ENCODE measurements around the gene MACROD2. TPM values are rescaled to one million over a fixed set of nuclear protein-coding genes. Genes with fewer than 3 reads are reported as not detected.

The MACROD2 gene
- total RNA-seq, 1 donor from 2014 or later = 78.2 TPM

DNA sequence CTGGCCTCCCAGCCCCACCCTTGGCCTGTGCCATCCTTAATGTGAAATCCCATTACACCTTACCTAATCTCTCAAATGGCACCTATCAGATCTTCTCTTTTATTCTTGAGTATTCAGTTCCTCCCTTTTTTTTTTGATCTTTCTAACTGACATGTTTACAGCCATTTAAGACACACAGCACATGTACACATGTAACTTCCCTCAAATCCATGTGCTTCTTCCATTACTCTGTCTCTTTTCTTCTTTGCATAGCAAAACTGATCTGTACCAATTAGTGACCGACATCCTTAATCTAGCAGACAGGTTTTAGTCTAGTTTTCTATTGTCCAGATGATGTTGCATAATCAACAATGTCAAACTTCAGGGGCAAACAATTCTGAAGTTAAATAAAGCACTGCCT, 755.9 kb downstream of the MACROD2 start:
- intact Hi-C loops (cut with DNase I) = loop anchor here (10.0 kb wide), 1 partner anchor 744 kb away; no protein-coding TSS in a partner anchor
- Histone ChIP-seq H3K27me3 (no peaks in the 10 kb centered on the region), H3K4me1 (no peaks in the 10 kb centered on the region), H3K36me3 (no peaks in the 10 kb centered on the region), H3K4me3 (no peak overlapping the region), H3K9me3 (no peaks in the 10 kb centered on the region), H3K27ac (no peak overlapping the region)
- ATAC-seq (no peak), DNase-seq (no peak)
- no peak for TF ChIP-seq CTCF (IDR thresholded peaks at IDR 0.05)

DNA sequence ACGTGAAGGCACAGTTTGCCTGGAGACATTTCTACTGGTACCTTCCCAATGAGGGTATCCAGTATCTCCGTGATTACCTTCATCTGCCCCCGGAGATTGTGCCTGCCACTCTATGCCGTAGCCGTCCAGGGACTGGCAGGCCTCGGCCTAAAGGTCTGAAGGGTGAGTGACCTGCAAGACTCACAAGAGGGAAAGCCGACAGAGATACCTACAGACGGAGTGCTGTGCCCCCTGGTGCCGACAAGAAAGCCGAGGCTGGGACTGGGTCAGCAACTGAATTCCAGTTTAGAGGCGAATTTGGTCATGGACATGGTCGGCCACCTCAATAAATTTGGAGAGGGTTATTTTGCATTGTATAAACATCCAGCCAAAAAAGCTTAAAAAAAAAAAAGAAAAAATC, 762.4 kb downstream of the MACROD2 start:
- TF ChIP-seq CTCF (IDR thresholded peaks at IDR 0.05) = no peak
- no peak for ATAC-seq
- intact Hi-C loops (cut with DNase I) = loop anchor here (10.0 kb wide), 1 partner anchor 737 kb away; no protein-coding TSS in a partner anchor

GRCh38 chr20:14758356-14758755, 763.0 kb downstream of the MACROD2 start:
- ATAC-seq (no peak), DNase-seq (no peak)
- Histone ChIP-seq H3K27me3 (no peaks in the 10 kb centered on the region), H3K4me3 (no peak overlapping the region), H3K36me3 (no peaks in the 10 kb centered on the region), H3K4me1 (no peaks in the 10 kb centered on the region), H3K27ac (no peak overlapping the region), H3K9me3 (no peaks in the 10 kb centered on the region)
- intact Hi-C loops (cut with DNase I) = loop anchor here (10.0 kb wide), 1 partner anchor 736 kb away; no protein-coding TSS in a partner anchor
- no peak for TF ChIP-seq CTCF (IDR thresholded peaks at IDR 0.05)

More for the DNA sequence above, 762.4 kb downstream of the MACROD2 start:
- no peaks in the 10 kb centered on the region for H3K27me3 ChIP-seq
- H3K27ac ChIP-seq = no peak overlapping the region
- no peaks in the 10 kb centered on the region for H3K36me3 ChIP-seq
- no peak overlapping the region for H3K4me3 ChIP-seq
- no peak for DNase-seq
- no peaks in the 10 kb centered on the region for H3K4me1 ChIP-seq
- H3K9me3 ChIP-seq = no peaks in the 10 kb centered on the region

DNA sequence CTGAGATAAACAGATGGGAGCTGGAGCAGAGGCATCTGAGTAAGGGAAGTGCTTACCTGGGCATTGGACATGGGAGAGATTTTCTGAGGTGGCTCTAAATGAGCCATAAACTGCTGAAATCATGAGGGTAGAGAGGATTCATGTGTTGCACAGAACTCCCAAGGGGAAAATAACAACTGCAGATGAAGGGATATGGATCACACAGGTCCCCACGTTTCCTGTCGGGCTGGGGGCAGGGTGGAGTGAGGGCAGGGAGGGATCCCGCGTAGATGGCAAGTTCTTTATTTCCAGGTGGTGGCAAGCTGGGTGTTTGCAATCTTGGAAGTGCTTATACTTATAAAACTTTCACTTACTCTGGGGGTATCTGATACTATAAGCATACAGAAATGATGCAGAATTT, 764.7 kb downstream of the MACROD2 start:
- intact Hi-C loops (cut with DNase I) = loop anchor here (10.0 kb wide), 1 partner anchor 735 kb away; no protein-coding TSS in a partner anchor
- Histone ChIP-seq H3K4me3 (no peak overlapping the region), H3K27me3 (no peaks in the 10 kb centered on the region), H3K36me3 (no peaks in the 10 kb centered on the region), H3K4me1 (no peaks in the 10 kb centered on the region), H3K9me3 (no peaks in the 10 kb centered on the region), H3K27ac (no peak overlapping the region)
- TF ChIP-seq CTCF (IDR thresholded peaks at IDR 0.05) = no peak
- DNase-seq (no peak), ATAC-seq (no peak)

- H3K4me3 ChIP-seq = no peak overlapping the region
- no peak overlapping the region for H3K27ac ChIP-seq
- no peaks in the 10 kb centered on the region for H3K36me3 ChIP-seq
- intact Hi-C loops (cut with DNase I) = no loop called here
- H3K9me3 ChIP-seq = no peaks in the 10 kb centered on the region
- no peak for TF ChIP-seq CTCF (IDR thresholded peaks at IDR 0.05)
- H3K4me1 ChIP-seq = no peaks in the 10 kb centered on the region
- no peak for DNase-seq
- no peaks in the 10 kb centered on the region for H3K27me3 ChIP-seq
- no peak for ATAC-seq
Measured at GRCh38 chr20:14761903-14762302, 766.6 kb downstream of the MACROD2 start.

Data from upper lobe of right lung (tissue), 1 donor.